Endothelial cell of umbilical vein (primary cell): ENCODE measurements around the gene GZF1. TPM values are rescaled to one million over a fixed set of nuclear protein-coding genes. Genes with fewer than 3 reads are reported as not detected.

Experiments used
- BruUV-seq: library from RNA; stranded (reverse); fragments of 400-500 nt; replicated peaks from 2 replicates; lab custom pipeline; 2021; lab: Mats Ljungman, UMichigan
- CTCF ChIA-PET: fragments of 300-600, 350-600 bp; sonication (Branson Sonifier 250); formaldehyde crosslinking; loops from one replicate; lab custom pipeline; 2021; ENCODE audit warnings: antibody characterized with exemption, inconsistent platforms; lab: Charles Lee
- POLR2A ChIA-PET: fragments of 300-600, 350-600 bp; sonication (Branson Sonifier 250); formaldehyde crosslinking; loops from one replicate; lab custom pipeline; 2021; ENCODE audit warnings: antibody characterized with exemption, inconsistent platforms; lab: Charles Lee
- DNase-seq: peaks from one replicate; pipeline ENCODE4 v3.0.0-alpha.2; 2011; ENCODE audit warnings: low read depth, low spot score
- FAIRE-seq: peaks from 2 replicates; lab custom pipeline; 2011; peaks lifted over from hg19 to GRCh38; lab: Jason Lieb, UNC
- H2AFZ ChIP-seq: 2 replicates; pipeline ENCODE4 v1.6.0; 2012; ENCODE audit warnings: low read depth, low read length, control low read depth, inconsistent platforms
- H3K27ac ChIP-seq: 2 replicates; pipeline ENCODE4 v1.5.1; 2011; ENCODE audit warnings: low read depth, mild to moderate bottlenecking, control low read depth, low read length, moderate library complexity; ENCODE audit not compliant: insufficient read depth
- H3K27me3 ChIP-seq, 2 experiments: 2 replicates each; pipeline versions ENCODE4 v1.6.0 to v1.6.1; 2011; ENCODE audit warnings: low read length in 2 of 2, mixed read lengths in 1 of 2; ENCODE audit not compliant: control insufficient read depth in 2 of 2, insufficient read depth in 2 of 2
- H3K36me3 ChIP-seq, 2 experiments: 2 replicates in 1 of 2; 3 replicates in 1 of 2; pipeline ENCODE4 v1.5.1; 2011; ENCODE audit warnings: low read length in 2 of 2, mild to moderate bottlenecking in 1 of 2, moderate library complexity in 1 of 2; ENCODE audit not compliant: control insufficient read depth in 2 of 2, insufficient read depth in 2 of 2; ENCODE audit errors: extremely low read depth in 1 of 2
- H3K4me1 ChIP-seq: 3 replicates; pipeline ENCODE4 v1.5.1; 2011; ENCODE audit warnings: mild to moderate bottlenecking, low read length; ENCODE audit not compliant: control insufficient read depth, insufficient read depth; ENCODE audit errors: extremely low read depth
- H3K4me2 ChIP-seq: 2 replicates; pipeline ENCODE4 v1.6.1; 2011; ENCODE audit warnings: low read length, control low read depth, mixed read lengths; ENCODE audit not compliant: insufficient read depth
- H3K4me3 ChIP-seq, 3 experiments: fragments of 200-600 bp in 1 of 3; sonication (generic), shearing (Covaris generic) in 1 of 3; replicated peaks in 1 of 3; 2 replicates each; pipeline ENCODE4 v1.5.1; 2011 to 2016; ENCODE audit warnings: control low read depth in 3 of 3, low read length in 3 of 3, mild to moderate bottlenecking in 2 of 3, inconsistent platforms in 1 of 3, low read depth in 1 of 3, moderate library complexity in 1 of 3; ENCODE audit not compliant: insufficient read depth in 1 of 3
- H3K79me2 ChIP-seq: 2 replicates; pipeline ENCODE4 v1.6.0; 2012; ENCODE audit warnings: low read length, inconsistent platforms; ENCODE audit not compliant: control insufficient read depth, insufficient read depth
- H3K9ac ChIP-seq: replicated peaks from 2 replicates; pipeline ENCODE3; 2011; ENCODE audit warnings: low read length, control low read depth; ENCODE audit not compliant: insufficient read depth; ENCODE audit errors: extremely low read depth
- H3K9me1 ChIP-seq: replicated peaks from 3 replicates; pipeline ENCODE4 v1.6.0; 2011; ENCODE audit warnings: mild to moderate bottlenecking, low read length; ENCODE audit not compliant: control insufficient read depth, insufficient read depth; ENCODE audit errors: extremely low read depth
- H3K9me3 ChIP-seq: replicated peaks from 2 replicates; pipeline ENCODE4 v1.5.1; 2012; ENCODE audit warnings: low read length, inconsistent platforms; ENCODE audit not compliant: control insufficient read depth, insufficient read depth
- H4K20me1 ChIP-seq: replicated peaks from 2 replicates; pipeline ENCODE3; 2011; ENCODE audit warnings: mild to moderate bottlenecking, low read length; ENCODE audit not compliant: control insufficient read depth, insufficient read depth; ENCODE audit errors: extremely low read depth
- EZH2 ChIP-seq: IDR thresholded peaks from 2 replicates; pipeline ENCODE4 v1.6.1; 2012; ENCODE audit warnings: borderline replicate concordance, low read depth, mild to moderate bottlenecking, moderate library complexity, low read length, inconsistent platforms; ENCODE audit not compliant: severe bottlenecking
- FOS ChIP-seq: IDR thresholded peaks from 2 replicates; pipeline ENCODE4 v1.6.1; 2011; ENCODE audit warnings: mild to moderate bottlenecking, low read length, moderate library complexity, borderline replicate concordance; ENCODE audit not compliant: insufficient read depth
- GATA2 ChIP-seq: IDR thresholded peaks from 2 replicates; pipeline ENCODE4 v1.7.0; 2011; ENCODE audit warnings: low read depth, mild to moderate bottlenecking, moderate library complexity, mixed read lengths, low read length; ENCODE audit not compliant: insufficient read length, insufficient read depth
- JUN ChIP-seq: IDR thresholded peaks from 2 replicates; pipeline ENCODE4 v1.6.1; 2011; ENCODE audit warnings: borderline replicate concordance, low read depth; ENCODE audit not compliant: insufficient read length, insufficient read depth
- MYC ChIP-seq: IDR thresholded peaks from one replicate; pipeline ENCODE4 v1.6.1; 2011; ENCODE audit warnings: mild to moderate bottlenecking, low read depth, low read length
- POLR2A ChIP-seq: IDR thresholded peaks from 2 replicates; pipeline ENCODE4 v1.6.1; 2012; ENCODE audit warnings: low read depth, mild to moderate bottlenecking, control low read depth, low read length
- POLR2AphosphoS5 ChIP-seq: IDR thresholded peaks from 2 replicates; pipeline ENCODE4 v1.6.1; 2012; ENCODE audit warnings: low read depth, mild to moderate bottlenecking, control low read depth, low read length, moderate library complexity; ENCODE audit not compliant: insufficient read depth
- dilution Hi-C: fragments of 300-500 bp; cut with MboI; formaldehyde crosslinking; loops from one replicate; pipeline ENCODE4 v1.15.0; 2019; ENCODE audit warnings: low sequenced_read_pairs; ENCODE audit not compliant: extremely low pct_ligation_motif_present
- intact Hi-C: fragments of 100-400 bp; cut with micrococcal nuclease; formaldehyde crosslinking; loops from one replicate; pipeline ENCODE4 v1.10.0; 2022
- polyA plus RNA-seq, 4 experiments: library from polyadenylated mRNA; depleted of rRNA in 3 of 4; stranded (reverse) in 3 of 4; unstranded in 1 of 4; fragments of >200 nt; gene quantifications; 2 replicates each; pipeline versions ENCODE4 v1.2.1 to v1.2.3, GENCODE V29; 2011 to 2012; ENCODE audit warnings: missing spikeins in 1 of 4
- total RNA-seq: library from RNA; stranded (reverse); gene quantifications from 2 replicates; pipeline ENCODE4 v1.2.3, GENCODE V29; 2021
- TF ChIP-seq, protein P1 (sequence below), 2 donors: IDR thresholded peaks; 1 replicate in 1 of 2; 2 replicates in 1 of 2; pipeline ENCODE4 v1.5.1; 2011; ENCODE audit warnings: low read length in 2 of 2, mild to moderate bottlenecking in 2 of 2, moderate library complexity in 2 of 2, control low read depth in 1 of 2, inconsistent platforms in 1 of 2, low read depth in 1 of 2; ENCODE audit not compliant: insufficient read depth in 1 of 2; ENCODE audit errors: extremely low read depth in 1 of 2
- TF ChIP-seq, protein P2 (sequence below): IDR thresholded peaks from 2 replicates; pipeline ENCODE4 v1.6.1; 2011; ENCODE audit not compliant: insufficient read depth, insufficient read length

The GZF1 gene
- total and polyA plus RNA-seq, 2 donors (not counting 3 experiments of a cell fraction or from before 2014, with no cell fraction given) = 9.7 to 10.0 TPM

DNA sequence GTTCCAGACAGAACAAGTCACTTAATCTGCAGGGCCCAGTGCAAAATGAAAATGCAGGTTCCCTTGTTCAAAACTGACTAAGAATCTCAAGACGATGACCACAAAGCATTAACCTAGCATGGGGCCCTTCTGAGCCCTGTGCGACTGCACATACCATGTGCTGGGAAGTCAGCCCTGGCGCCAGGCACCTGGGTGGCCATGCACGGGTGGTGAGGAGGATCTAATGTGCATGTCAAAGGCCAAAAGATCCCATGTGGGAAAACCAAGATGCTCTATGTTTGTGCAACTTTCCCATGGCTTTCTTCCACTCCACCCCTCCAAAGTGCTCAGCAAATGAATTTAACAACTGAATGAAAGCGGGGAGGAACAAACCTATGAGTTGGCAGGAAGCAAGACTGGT, 44.9 kb upstream of the GZF1 start:
- TF ChIP-seq GATA2 (no peak), JUN (no peak), EZH2 (no peak), MYC (no peak), POLR2A (no peak), POLR2AphosphoS5 (no peak), FOS (no peak)
- TF ChIP-seq, protein P1, sequence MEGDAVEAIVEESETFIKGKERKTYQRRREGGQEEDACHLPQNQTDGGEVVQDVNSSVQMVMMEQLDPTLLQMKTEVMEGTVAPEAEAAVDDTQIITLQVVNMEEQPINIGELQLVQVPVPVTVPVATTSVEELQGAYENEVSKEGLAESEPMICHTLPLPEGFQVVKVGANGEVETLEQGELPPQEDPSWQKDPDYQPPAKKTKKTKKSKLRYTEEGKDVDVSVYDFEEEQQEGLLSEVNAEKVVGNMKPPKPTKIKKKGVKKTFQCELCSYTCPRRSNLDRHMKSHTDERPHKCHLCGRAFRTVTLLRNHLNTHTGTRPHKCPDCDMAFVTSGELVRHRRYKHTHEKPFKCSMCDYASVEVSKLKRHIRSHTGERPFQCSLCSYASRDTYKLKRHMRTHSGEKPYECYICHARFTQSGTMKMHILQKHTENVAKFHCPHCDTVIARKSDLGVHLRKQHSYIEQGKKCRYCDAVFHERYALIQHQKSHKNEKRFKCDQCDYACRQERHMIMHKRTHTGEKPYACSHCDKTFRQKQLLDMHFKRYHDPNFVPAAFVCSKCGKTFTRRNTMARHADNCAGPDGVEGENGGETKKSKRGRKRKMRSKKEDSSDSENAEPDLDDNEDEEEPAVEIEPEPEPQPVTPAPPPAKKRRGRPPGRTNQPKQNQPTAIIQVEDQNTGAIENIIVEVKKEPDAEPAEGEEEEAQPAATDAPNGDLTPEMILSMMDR (IDR thresholded peaks at IDR 0.05; ENCODE audit: extremely low read depth in 1 of 2, insufficient read depth in 1 of 2, low read depth in 1 of 2, low read length in 2 of 2) = no peak
- TF ChIP-seq, protein P2, sequence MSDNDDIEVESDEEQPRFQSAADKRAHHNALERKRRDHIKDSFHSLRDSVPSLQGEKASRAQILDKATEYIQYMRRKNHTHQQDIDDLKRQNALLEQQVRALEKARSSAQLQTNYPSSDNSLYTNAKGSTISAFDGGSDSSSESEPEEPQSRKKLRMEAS = no peak
- Histone ChIP-seq H3K4me2 (peak overlapping the region; percentile 21), H3K4me1 (peaks cover 10% of the 10 kb centered on the region), H3K27me3 (no peaks in the 10 kb centered on the region), H3K27ac (no peak overlapping the region), H3K9ac (no peak overlapping the region), H4K20me1 (no peaks in the 10 kb centered on the region), H3K36me3 (no peaks in the 10 kb centered on the region), H3K9me3 (no peaks in the 10 kb centered on the region), H3K9me1 (no peaks in the 10 kb centered on the region), H3K79me2 (no peaks in the 10 kb centered on the region), H3K4me3 (no peak overlapping the region), H2AFZ (no peak overlapping the region)
- FAIRE-seq (peak; percentile 96), DNase-seq (no peak)
- ChIA-PET POLR2A (no interaction called here), CTCF (interaction anchor here (1.8 kb wide), 1 partner anchor 59 kb away, joined by 3 read pairs; no protein-coding TSS in a partner anchor)
- intact Hi-C loops = loop anchor here (1.0 kb wide), 1 partner anchor 59 kb away; no protein-coding TSS in a partner anchor
- dilution Hi-C loops = no loop called here
- BruUV-seq = no TSS peak
